ENCODE data around the gene MEX3A.

- TF ChIP-seq CTCF (IDR thresholded peaks at IDR 0.05; ENCODE audit: low read depth, low read length, missing input control) (no peak), MAX (IDR thresholded peaks at IDR 0.05) (no peak), SP1 (IDR thresholded peaks at IDR 0.05) (no peak), EGR1 (IDR thresholded peaks at IDR 0.05; ENCODE audit: low read depth in 2 of 2) (no peak), RAD21 (IDR thresholded peaks at IDR 0.05) (no peak), FOXA1 (IDR thresholded peaks at IDR 0.05) (no peak), HNF4G (IDR thresholded peaks at IDR 0.05) (no peak), ATF3 (IDR thresholded peaks at IDR 0.05) (no peak), REST (IDR thresholded peaks at IDR 0.05) (no peak), TAF1 (conservative IDR thresholded peaks at IDR 0.05) (no peak), HNF4A (conservative IDR thresholded peaks at IDR 0.05) (no peak), GABPA (IDR thresholded peaks at IDR 0.05 in 1 of 2, conservative IDR thresholded peaks at IDR 0.05 in 1 of 2) (no peak), YY1 (IDR thresholded peaks at IDR 0.05) (no peak), ZBTB33 (IDR thresholded peaks at IDR 0.05) (no peak)
Observed at GRCh38 chr1:156065871-156066270, 16.4 kb downstream of the MEX3A start.
